Uterus (tissue), 2 donors: Measurements from ENCODE around the gene SHMT1.
"Not testable (repeated sequence)": the region's sequence is repeated elsewhere in the genome, so short reads cannot be mapped to it uniquely, and the experiment has no call there.

Experiments used
- POLR2A ChIP-seq, 2 donors: fragments of 450-650 bp; IDR thresholded peaks; one replicate each; pipeline ENCODE4 v1.6.1; 2016; ENCODE audit warnings: antibody characterized with exemption in 2 of 2, mild to moderate bottlenecking in 1 of 2, moderate library complexity in 1 of 2
- TF ChIP-seq, protein P1 (sequence below), 4 experiments: fragments of 200-600 bp in 2 of 4; fragments of 450-650 bp in 2 of 4; sonication (generic) in 2 of 4; IDR thresholded peaks; one replicate each; pipeline ENCODE4 v1.5.1; 2016 to 2019; ENCODE audit warnings: antibody characterized with exemption in 4 of 4, mild to moderate bottlenecking in 2 of 4, moderate library complexity in 1 of 4

DNA sequence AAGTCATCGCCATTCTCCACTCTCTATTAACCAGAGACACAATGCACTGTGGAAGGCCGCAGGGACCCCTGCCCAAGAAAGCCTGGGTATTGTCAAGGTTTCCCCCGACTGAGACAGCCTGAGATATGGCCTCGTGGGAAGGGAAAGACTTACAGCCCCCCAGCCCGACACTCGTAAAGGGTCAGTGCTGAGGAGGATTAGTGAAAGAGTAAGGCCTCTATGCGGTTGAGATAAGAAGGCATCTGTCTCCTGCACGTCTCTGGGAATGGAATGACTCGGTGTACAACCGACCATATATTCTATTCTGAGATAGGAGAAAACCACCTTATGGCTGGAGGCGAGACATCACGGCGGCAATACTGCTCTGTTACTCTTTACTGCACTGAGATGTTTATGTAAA, 60.1 kb downstream of the SHMT1 start:
- TF ChIP-seq POLR2A (IDR thresholded peaks at IDR 0.05) = not testable (repeated sequence)
- TF ChIP-seq, protein P1, sequence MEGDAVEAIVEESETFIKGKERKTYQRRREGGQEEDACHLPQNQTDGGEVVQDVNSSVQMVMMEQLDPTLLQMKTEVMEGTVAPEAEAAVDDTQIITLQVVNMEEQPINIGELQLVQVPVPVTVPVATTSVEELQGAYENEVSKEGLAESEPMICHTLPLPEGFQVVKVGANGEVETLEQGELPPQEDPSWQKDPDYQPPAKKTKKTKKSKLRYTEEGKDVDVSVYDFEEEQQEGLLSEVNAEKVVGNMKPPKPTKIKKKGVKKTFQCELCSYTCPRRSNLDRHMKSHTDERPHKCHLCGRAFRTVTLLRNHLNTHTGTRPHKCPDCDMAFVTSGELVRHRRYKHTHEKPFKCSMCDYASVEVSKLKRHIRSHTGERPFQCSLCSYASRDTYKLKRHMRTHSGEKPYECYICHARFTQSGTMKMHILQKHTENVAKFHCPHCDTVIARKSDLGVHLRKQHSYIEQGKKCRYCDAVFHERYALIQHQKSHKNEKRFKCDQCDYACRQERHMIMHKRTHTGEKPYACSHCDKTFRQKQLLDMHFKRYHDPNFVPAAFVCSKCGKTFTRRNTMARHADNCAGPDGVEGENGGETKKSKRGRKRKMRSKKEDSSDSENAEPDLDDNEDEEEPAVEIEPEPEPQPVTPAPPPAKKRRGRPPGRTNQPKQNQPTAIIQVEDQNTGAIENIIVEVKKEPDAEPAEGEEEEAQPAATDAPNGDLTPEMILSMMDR (IDR thresholded peaks at IDR 0.05) = not testable (repeated sequence)
